ENCODE data around the gene P2RX2.

- TF ChIP-seq POLR2AphosphoS5 (IDR thresholded peaks at IDR 0.05) = no peak
- no peak for TF ChIP-seq CTCF (IDR thresholded peaks at IDR 0.05)
These were observed 36.5 kb upstream of the P2RX2 start for GRCh38 chr12:132582058-132582420.
